OCI-M1 (cell line): ENCODE data around the gene PIK3R4.
A peak's percentile ranks its signal among the peaks of the same experiment; 100 is the strongest.

Experiments used
- DNase-seq: peaks from one replicate; lab custom pipeline; 2025; lab: John Stamatoyannopoulos, UW

The PIK3R4 gene

GRCh38 chr3:130746246-130747039 lies at the start of gene PIK3R4:
PIK3R4 (minus strand) TSS chr3:130746829; CDS start chr3:130745218, 1,611 bp downstream.
- peak; percentile 98 for DNase-seq

- DNase-seq = no peak
Observed at GRCh38 chr3:130795396-130795795, 48.8 kb upstream of the PIK3R4 start.

GRCh38 chr3:130792246-130792645 lies 45.6 kb upstream of the PIK3R4 start:
- DNase-seq = no peak

GRCh38 chr3:130789782-130790322 lies 43.2 kb upstream of the PIK3R4 start:
- peak; percentile 86 for DNase-seq

- peak; percentile 24 for DNase-seq
Observed at GRCh38 chr3:130787422-130788068, 40.9 kb upstream of the PIK3R4 start.

- no peak for DNase-seq
Observed at GRCh38 chr3:130786306-130786705, 39.7 kb upstream of the PIK3R4 start.

GRCh38 chr3:130783629-130784028 lies 37.0 kb upstream of the PIK3R4 start:
- DNase-seq = peak; percentile 49

- DNase-seq = no peak
Observed at GRCh38 chr3:130779486-130779885, 32.9 kb upstream of the PIK3R4 start.

- DNase-seq = no peak
Observed at GRCh38 chr3:130779031-130779430, 32.4 kb upstream of the PIK3R4 start.

- peak; percentile 14 for DNase-seq
Observed at GRCh38 chr3:130773366-130773765, 26.7 kb upstream of the PIK3R4 start.

- peak; percentile 82 for DNase-seq
Observed at GRCh38 chr3:130772129-130772528, 25.5 kb upstream of the PIK3R4 start.

- DNase-seq = no peak
Observed at GRCh38 chr3:130770644-130771043, 24.0 kb upstream of the PIK3R4 start.

- DNase-seq = no peak
Observed at GRCh38 chr3:130761730-130762311, 15.2 kb upstream of the PIK3R4 start.

GRCh38 chr3:130760922-130761321 lies 14.3 kb upstream of the PIK3R4 start:
- peak; percentile 21 for DNase-seq

- peak; percentile 90 for DNase-seq
Observed at GRCh38 chr3:130759692-130760338, 13.2 kb upstream of the PIK3R4 start.

GRCh38 chr3:130758624-130759369 lies 12.2 kb upstream of the PIK3R4 start:
- DNase-seq = no peak

GRCh38 chr3:130757611-130758150 lies 11.1 kb upstream of the PIK3R4 start:
- no peak for DNase-seq

GRCh38 chr3:130755666-130756065 lies 9.0 kb upstream of the PIK3R4 start:
- DNase-seq = no peak

GRCh38 chr3:130748981-130749380 lies 2.4 kb upstream of the PIK3R4 start:
- peak; percentile 29 for DNase-seq

- peak; percentile 65 for DNase-seq
Observed at GRCh38 chr3:130748467-130748861, 1.8 kb upstream of the PIK3R4 start.

GRCh38 chr3:130743354-130743753 lies 3.3 kb downstream of the PIK3R4 start:
- DNase-seq = no peak
